Tibial nerve (tissue), 4 donors: ENCODE data around the gene RAB34.

Experiments used
- CTCF ChIP-seq, 5 experiments: fragments of 200-600 bp in 3 of 5; fragments of 450-650 bp in 2 of 5; sonication (generic) in 3 of 5; IDR thresholded peaks; one replicate each; pipeline ENCODE4 v1.5.1; 2016 to 2019; ENCODE audit warnings: antibody characterized with exemption in 5 of 5, mild to moderate bottlenecking in 3 of 5, moderate library complexity in 2 of 5
- EP300 ChIP-seq, 2 donors: sonication (generic); formaldehyde crosslinking; IDR thresholded peaks; one replicate each; pipeline ENCODE4 v1.6.1; 2017; ENCODE audit warnings: antibody characterized with exemption in 2 of 2, mild to moderate bottlenecking in 1 of 2
- POLR2A ChIP-seq, 2 donors: fragments of 450-650 bp; IDR thresholded peaks; one replicate each; pipeline ENCODE4 v1.6.1; 2017; ENCODE audit warnings: antibody characterized with exemption in 2 of 2, mild to moderate bottlenecking in 2 of 2, moderate library complexity in 2 of 2

- TF ChIP-seq CTCF (IDR thresholded peaks at IDR 0.05) (no peak), POLR2A (IDR thresholded peaks at IDR 0.05) (no peak), EP300 (IDR thresholded peaks at IDR 0.05) (no peak)
Measured at GRCh38 chr17:28741358-28742349, 24.0 kb upstream of the RAB34 start.
